Small intestine (tissue), 7 donors: Measurements from ENCODE around the gene UBXN4. TPM values are rescaled to one million over a fixed set of nuclear protein-coding genes. Genes with fewer than 3 reads are reported as not detected.

Experiments
- DNase-seq, 2 donors: peaks; one replicate each; pipeline versions ENCODE4 v3.0.0 to v3.0.0-alpha.2; 2013
- FAIRE-seq: peaks from 2 replicates; lab custom pipeline; 2012; peaks lifted over from hg19 to GRCh38; lab: Jason Lieb, UNC
- H3K27ac ChIP-seq, 3 donors: one replicate each; pipeline ENCODE4 v1.5.1; 2013; ENCODE audit warnings: low read length in 2 of 3, mild to moderate bottlenecking in 2 of 3, control low read depth in 1 of 3, inconsistent platforms in 1 of 3, low read depth in 1 of 3, moderate library complexity in 1 of 3
- H3K27me3 ChIP-seq, 3 donors: one replicate each; pipeline ENCODE4 v1.6.1; 2013; ENCODE audit warnings: low read length in 3 of 3, inconsistent platforms in 1 of 3; ENCODE audit not compliant: control insufficient read depth in 3 of 3, insufficient read depth in 3 of 3
- H3K36me3 ChIP-seq, 3 donors: one replicate each; pipeline ENCODE4 v1.6.1; 2013; ENCODE audit warnings: low read length in 3 of 3, inconsistent platforms in 1 of 3, low read depth in 1 of 3, mild to moderate bottlenecking in 1 of 3, moderate library complexity in 1 of 3; ENCODE audit not compliant: control insufficient read depth in 3 of 3, insufficient read depth in 2 of 3
- H3K4me1 ChIP-seq, 3 donors: one replicate each; pipeline ENCODE4 v1.6.1; 2013; ENCODE audit warnings: low read length in 2 of 3, inconsistent platforms in 1 of 3, low read depth in 1 of 3, mild to moderate bottlenecking in 1 of 3, moderate library complexity in 1 of 3; ENCODE audit not compliant: control insufficient read depth in 3 of 3, insufficient read depth in 2 of 3
- H3K4me3 ChIP-seq, 3 donors: one replicate each; pipeline ENCODE4 v1.5.1; 2013; ENCODE audit warnings: low read length in 3 of 3, control low read depth in 1 of 3, inconsistent platforms in 1 of 3, low read depth in 1 of 3, mild to moderate bottlenecking in 1 of 3, moderate library complexity in 1 of 3
- H3K9me3 ChIP-seq, 2 donors: one replicate each; pipeline ENCODE4 v1.6.1; 2013; ENCODE audit warnings: low read depth in 1 of 2, low read length in 1 of 2; ENCODE audit not compliant: control insufficient read depth in 2 of 2, insufficient read depth in 1 of 2
- WGBS, 3 donors: extraction: QIAGEN DNeasy Blood & Tissue Kit; methylation state at CpG; one replicate each; pipeline ENCODE4 v1.1.7; 2013; 5-methylcytosine and 5-hydroxymethylcytosine counted together
- polyA plus RNA-seq, 4 donors: library from polyadenylated mRNA; stranded (reverse) in 3 of 4; unstranded in 1 of 4; fragments of 200-250 nt in 3 of 4; fragments of 120-200 nt in 1 of 4; gene quantifications; one replicate each; pipeline versions ENCODE4 v1.2.1 to v1.2.3, GENCODE V29; 2013
- donor health status: healthy with polysubstance abuse.
- donor health status: control.
- donor health status: control.
- donor health status: Bipolar disorder and iron deficiency.
- donor health status: healthy.

UBXN4 gene
- polyA plus RNA-seq, 4 donors = 40.0 to 129 (median 54.7) TPM

- Histone ChIP-seq H3K4me3 (no peak overlapping the region), H3K4me1 (no peaks in the 10 kb centered on the region), H3K27me3 (no peaks in the 10 kb centered on the region), H3K9me3 (peaks cover 0 to 11% of the 10 kb centered on the region in 2 donors), H3K36me3 (peaks cover 0 to 46% (median 4%) of the 10 kb centered on the region in 3 donors), H3K27ac (no peak overlapping the region)
- DNase-seq (no peak), FAIRE-seq (no peak)
- WGBS, 3 donors = 84 to 98% (median 86%) methylated on average over 4 of the region's 4 CpGs
These were observed 76.3 kb downstream of the UBXN4 start for GRCh38 chr2:135817951-135818350.

GRCh38 chr2:135818937-135819610 lies 77.4 kb downstream of the UBXN4 start:
- WGBS, 3 donors = 72 to 84% (median 80%) methylated on average over 8 of the region's 8 CpGs
- peaks cover 0 to 22% of the 10 kb centered on the region in 2 donors for H3K9me3 ChIP-seq
- no peaks in the 10 kb centered on the region for H3K27me3 ChIP-seq
- FAIRE-seq (no peak), DNase-seq (no peak)
- H3K4me3 ChIP-seq = no peak overlapping the region
- peaks cover 0 to 57% (median 12%) of the 10 kb centered on the region in 3 donors for H3K36me3 ChIP-seq
- H3K27ac ChIP-seq = no peak overlapping the region
- H3K4me1 ChIP-seq = no peaks in the 10 kb centered on the region

GRCh38 chr2:135820003-135820618 lies 78.5 kb downstream of the UBXN4 start:
- Histone ChIP-seq H3K4me1 (peaks cover 0 to 3% (median 0%) of the 10 kb centered on the region in 3 donors), H3K27ac (no peak overlapping the region), H3K27me3 (no peaks in the 10 kb centered on the region), H3K36me3 (peaks cover 0 to 63% (median 13%) of the 10 kb centered on the region in 3 donors), H3K9me3 (peaks cover 0 to 25% of the 10 kb centered on the region in 2 donors), H3K4me3 (no peak overlapping the region)
- FAIRE-seq = no peak
- 54 to 73% (median 56%) methylated on average over 9 of the region's 9 CpGs for WGBS, 3 donors
- DNase-seq = no peak

GRCh38 chr2:135821190-135821589 lies 79.5 kb downstream of the UBXN4 start:
- Histone ChIP-seq H3K36me3 (peaks cover 0 to 68% (median 14%) of the 10 kb centered on the region in 3 donors), H3K27me3 (no peaks in the 10 kb centered on the region), H3K27ac (no peak overlapping the region), H3K9me3 (peaks cover 0 to 25% of the 10 kb centered on the region in 2 donors), H3K4me3 (no peak overlapping the region), H3K4me1 (peaks cover 0 to 13% (median 0%) of the 10 kb centered on the region in 3 donors)
- FAIRE-seq (no peak), DNase-seq (no peak)
- WGBS, 3 donors = 94 to 100% (median 98%) methylated on average over 2 of the region's 2 CpGs

GRCh38 chr2:135822855-135823254 lies 81.2 kb downstream of the UBXN4 start:
- no peak for DNase-seq
- peaks cover 0 to 19% (median 0%) of the 10 kb centered on the region in 3 donors for H3K4me1 ChIP-seq
- no peak for FAIRE-seq
- H3K36me3 ChIP-seq = peaks cover 0 to 68% (median 14%) of the 10 kb centered on the region in 3 donors
- 91 to 100% (median 92%) methylated on average over 1 of the region's 1 CpG for WGBS, 3 donors
- H3K9me3 ChIP-seq = peaks cover 0 to 25% of the 10 kb centered on the region in 2 donors
- no peaks in the 10 kb centered on the region for H3K27me3 ChIP-seq
- H3K27ac ChIP-seq = no peak overlapping the region
- no peak overlapping the region for H3K4me3 ChIP-seq

- no peaks in the 10 kb centered on the region for H3K27me3 ChIP-seq
- FAIRE-seq = no peak
- H3K9me3 ChIP-seq = peaks cover 0 to 22% of the 10 kb centered on the region in 2 donors
- DNase-seq = no peak
- WGBS, 3 donors = 70 to 75% (median 74%) methylated on average over 9 of the region's 9 CpGs
- no peak overlapping the region for H3K4me3 ChIP-seq
- peaks cover 0 to 19% (median 0%) of the 10 kb centered on the region in 3 donors for H3K4me1 ChIP-seq
- peak overlapping the region in 1 of 3 donors; percentile 57 for H3K27ac ChIP-seq
- H3K36me3 ChIP-seq = peaks cover 0 to 70% (median 14%) of the 10 kb centered on the region in 3 donors
These were observed 83.5 kb downstream of the UBXN4 start for GRCh38 chr2:135825131-135825530.

- WGBS, 3 donors = 12 to 33% (median 28%) methylated on average over 10 to 11 of the region's 11 CpGs
- Histone ChIP-seq H3K4me3 (no peak overlapping the region), H3K27me3 (no peaks in the 10 kb centered on the region), H3K4me1 (peaks cover 0 to 24% (median 0%) of the 10 kb centered on the region in 3 donors), H3K9me3 (peaks cover 0 to 22% of the 10 kb centered on the region in 2 donors), H3K27ac (peak overlapping the region in 1 of 3 donors; percentile 57), H3K36me3 (peaks cover 0 to 71% (median 14%) of the 10 kb centered on the region in 3 donors)
- DNase-seq = peak; percentile 50 to 71
- FAIRE-seq = no peak
These were observed 84.0 kb downstream of the UBXN4 start for GRCh38 chr2:135825550-135826176.

- no peak overlapping the region for H3K4me3 ChIP-seq
- no peaks in the 10 kb centered on the region for H3K27me3 ChIP-seq
- no peak for DNase-seq
- no peak overlapping the region for H3K27ac ChIP-seq
- H3K9me3 ChIP-seq = peaks cover 0 to 22% of the 10 kb centered on the region in 2 donors
- H3K4me1 ChIP-seq = peaks cover 0 to 31% (median 5%) of the 10 kb centered on the region in 3 donors
- 91 to 97% (median 93%) methylated on average over 6 of the region's 6 CpGs for WGBS, 3 donors
- FAIRE-seq = no peak
- peaks cover 0 to 71% (median 12%) of the 10 kb centered on the region in 3 donors for H3K36me3 ChIP-seq
These were observed 84.9 kb downstream of the UBXN4 start for GRCh38 chr2:135826544-135826943.
